ENCODE data around the gene RALGPS1. TPM values are rescaled to one million over a fixed set of nuclear protein-coding genes. Genes with fewer than 3 reads are reported as not detected.

The RALGPS1 gene
- total and polyA plus RNA-seq, 3 experiments from 2014 or later: 1.6 to 3.2 (median 2.4) TPM

DNA sequence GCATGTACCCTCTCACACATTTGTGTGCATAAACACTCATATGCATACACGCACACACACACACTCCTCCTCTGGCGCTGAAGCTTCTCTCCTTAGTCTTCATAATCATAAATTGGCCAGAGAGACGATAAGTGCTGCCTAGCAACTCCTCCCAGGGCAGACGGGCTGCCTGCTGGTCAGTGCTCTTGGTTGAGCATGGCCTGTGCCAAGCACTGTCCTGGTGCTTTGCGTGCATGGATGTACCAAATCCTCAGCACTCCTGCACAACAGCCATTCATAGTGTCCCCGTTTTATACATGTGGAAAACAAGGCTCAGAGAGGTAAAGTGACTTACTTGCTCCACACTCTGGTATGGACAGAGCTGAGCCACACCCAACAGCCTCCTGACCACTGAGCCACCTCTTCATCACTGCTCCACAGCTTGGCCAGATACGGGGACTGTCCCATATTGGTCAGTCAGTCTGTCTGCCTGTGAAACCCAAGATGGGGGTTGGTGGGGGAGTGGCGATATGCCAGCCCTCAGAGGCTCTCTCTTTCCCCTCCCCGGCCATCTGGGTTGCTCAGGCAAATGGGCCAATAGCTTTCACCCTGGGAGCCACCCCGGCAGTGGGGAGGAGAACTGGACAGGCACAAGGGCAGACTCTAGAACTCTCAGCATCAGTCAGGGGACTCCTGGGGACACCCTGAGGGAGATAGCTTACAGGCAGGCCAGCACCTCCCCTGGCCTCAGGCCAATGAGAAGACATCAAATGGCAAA is 285.7 kb downstream of the RALGPS1 start:
- Histone ChIP-seq H3K27ac (ENCODE audit: low read depth, low read length) (no peak overlapping the region), H3K4me1 (ENCODE audit: insufficient read depth, low read length) (peaks cover 12% of the 10 kb centered on the region), H3K27me3 (ENCODE audit: insufficient read depth, low read length, poor library complexity, severe bottlenecking) (no peaks in the 10 kb centered on the region), H3K36me3 (ENCODE audit: insufficient read depth, low read length) (no peaks in the 10 kb centered on the region), H3K9me3 (ENCODE audit: low read length) (no peaks in the 10 kb centered on the region), H3K4me3 (ENCODE audit: low read length) (no peak overlapping the region)
- Mint-ChIP-seq H3K36me3 (peaks cover 0 to 1% (median 0%) of the 10 kb centered on the region in 3 donors), H3K27ac (no peak overlapping the region), H3K27me3 (peaks cover 0 to under 1% of the 10 kb centered on the region in 2 donors), H3K4me1 (peaks cover 0 to 9% (median 7%) of the 10 kb centered on the region in 3 donors), H3K4me3 (no peak overlapping the region), H3K9me3 (no peaks in the 10 kb centered on the region)
- ChIA-PET POLR2A (interaction anchor here (0.6 kb wide), 2 partner anchors 10 to 49 kb away, joined by 3 to 5 read pairs; no protein-coding TSS in a partner anchor), CTCF (interaction anchor here (0.8 to 6.5 kb wide), 8 partner anchors 11 to 261 kb away, joined by 3 to 74 read pairs (median 5); no protein-coding TSS in a partner anchor)
- DNase-seq: peak in 1 of 5 donors; percentile 39

DNA sequence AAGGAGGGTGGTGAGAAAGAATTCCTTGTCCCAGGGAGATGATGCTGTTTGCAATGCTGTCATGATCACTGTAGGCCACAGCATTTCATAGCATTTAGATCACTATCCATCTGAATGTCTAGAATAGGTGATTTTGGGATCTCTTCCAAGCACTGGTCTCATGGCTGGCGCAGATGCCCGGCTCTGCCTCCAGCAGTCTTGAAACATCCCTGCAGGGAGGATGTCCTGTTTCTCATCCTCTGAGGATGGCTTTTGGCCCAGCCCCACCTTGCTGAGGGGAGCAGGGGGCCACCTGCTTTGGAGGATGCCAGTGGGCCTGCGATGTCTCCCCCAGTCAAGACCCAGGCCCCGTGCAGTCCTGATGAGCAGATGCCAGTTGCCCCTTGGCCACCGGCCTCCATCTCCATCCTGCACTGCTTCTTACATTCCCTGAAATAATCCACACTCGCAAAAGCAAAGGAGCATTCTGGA is 286.5 kb downstream of the RALGPS1 start:
- DNase-seq: no peak
- ChIA-PET CTCF (interaction anchor here (1.0 to 6.5 kb wide), 5 partner anchors 10 to 261 kb away, joined by 3 to 74 read pairs (median 5); no protein-coding TSS in a partner anchor), POLR2A (no interaction called here)
- H3K4me1 Mint-ChIP-seq: peaks cover 0 to 9% (median 7%) of the 10 kb centered on the region in 3 donors
- peaks cover 0 to under 1% (median 0%) of the 10 kb centered on the region in 3 donors for H3K36me3 Mint-ChIP-seq
- H3K4me1 ChIP-seq (ENCODE audit: insufficient read depth, low read length): peaks cover 12% of the 10 kb centered on the region
- H3K9me3 ChIP-seq (ENCODE audit: low read length): no peaks in the 10 kb centered on the region
- no peak overlapping the region for H3K4me3 Mint-ChIP-seq
- H3K4me3 ChIP-seq (ENCODE audit: low read length): no peak overlapping the region
- no peaks in the 10 kb centered on the region for H3K36me3 ChIP-seq (ENCODE audit: insufficient read depth, low read length)
- H3K9me3 Mint-ChIP-seq: no peaks in the 10 kb centered on the region
- no peaks in the 10 kb centered on the region for H3K27me3 ChIP-seq (ENCODE audit: insufficient read depth, low read length, poor library complexity, severe bottlenecking)
- no peak overlapping the region for H3K27ac ChIP-seq (ENCODE audit: low read depth, low read length)
- peaks cover 0 to 4% of the 10 kb centered on the region in 2 donors for H3K27me3 Mint-ChIP-seq
- H3K27ac Mint-ChIP-seq: peak overlapping the region in 1 of 8 donors; percentile 16

DNA sequence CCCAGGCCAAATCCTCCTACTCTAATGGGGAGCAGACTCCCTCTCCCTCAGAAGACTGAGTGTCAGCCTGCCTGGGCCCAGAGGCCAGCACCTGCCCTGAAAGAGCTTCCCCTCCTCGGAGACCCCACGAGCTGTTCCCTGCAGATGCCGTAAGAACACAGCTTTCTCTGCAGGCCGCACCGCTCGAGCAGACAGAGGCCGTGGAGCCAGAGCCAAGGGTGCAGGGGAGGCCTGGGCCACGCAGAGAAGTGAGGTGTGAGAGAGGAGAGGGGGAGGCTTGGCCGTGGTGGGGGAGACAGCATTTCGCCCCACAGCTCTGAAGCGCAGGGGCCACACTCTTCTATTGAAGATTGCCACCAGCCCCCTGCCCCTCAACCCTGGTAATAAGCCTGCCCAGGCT is 287.1 kb downstream of the RALGPS1 start:
- no peak overlapping the region for H3K27ac Mint-ChIP-seq
- H3K4me1 Mint-ChIP-seq: peaks cover 0 to 9% (median 7%) of the 10 kb centered on the region in 3 donors
- ChIA-PET CTCF (interaction anchor here (0.8 to 6.5 kb wide), 3 partner anchors 216 to 262 kb away, joined by 3 to 74 read pairs (median 8); no protein-coding TSS in a partner anchor), POLR2A (interaction anchor here (0.6 kb wide), 1 partner anchor 22 kb away, joined by 3 read pairs; no protein-coding TSS in a partner anchor)
- H3K9me3 Mint-ChIP-seq: no peaks in the 10 kb centered on the region
- peaks cover 0 to 4% of the 10 kb centered on the region in 2 donors for H3K27me3 Mint-ChIP-seq
- Histone ChIP-seq H3K27ac (ENCODE audit: low read depth, low read length) (no peak overlapping the region), H3K9me3 (ENCODE audit: low read length) (no peaks in the 10 kb centered on the region), H3K4me1 (ENCODE audit: insufficient read depth, low read length) (peaks cover 12% of the 10 kb centered on the region), H3K4me3 (ENCODE audit: low read length) (no peak overlapping the region), H3K36me3 (ENCODE audit: insufficient read depth, low read length) (no peaks in the 10 kb centered on the region), H3K27me3 (ENCODE audit: insufficient read depth, low read length, poor library complexity, severe bottlenecking) (no peaks in the 10 kb centered on the region)
- H3K36me3 Mint-ChIP-seq: peaks cover 0 to 4% (median 0%) of the 10 kb centered on the region in 3 donors
- H3K4me3 Mint-ChIP-seq: no peak overlapping the region
- DNase-seq: no peak

DNA sequence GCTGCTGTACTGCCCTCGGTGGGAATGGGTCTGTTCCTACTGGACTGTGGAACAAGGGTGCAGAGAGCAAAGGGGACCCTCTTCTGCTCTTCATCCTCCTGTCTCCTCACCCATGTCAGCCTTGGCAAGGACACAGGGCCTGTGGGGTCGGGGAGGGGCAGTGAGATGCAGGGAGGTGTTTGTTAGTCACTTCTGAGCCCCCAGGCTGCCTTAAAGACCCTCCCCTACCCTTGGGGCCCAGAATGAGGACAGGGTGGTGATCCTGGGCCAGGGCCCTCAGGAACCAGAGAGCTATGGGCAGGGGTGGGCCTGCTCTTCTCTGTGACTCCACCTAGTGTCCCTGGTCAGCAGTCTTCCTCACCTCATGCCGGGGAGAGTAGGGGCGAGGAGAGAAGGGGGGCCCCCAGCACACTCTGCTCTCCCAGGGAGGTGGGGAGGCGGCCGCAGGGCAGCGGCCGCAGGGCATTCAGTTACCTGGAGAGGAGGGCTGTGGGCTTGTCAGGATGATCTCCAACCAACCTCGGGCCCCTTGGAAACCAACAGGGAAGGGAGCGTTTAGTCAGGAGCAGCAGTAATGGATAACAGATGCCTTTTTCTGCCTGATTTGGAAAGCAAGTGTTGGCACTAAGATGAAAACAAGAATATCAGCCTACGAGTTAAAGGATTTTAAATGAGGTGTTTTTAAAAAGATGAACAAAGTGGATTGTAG is 288.0 kb downstream of the RALGPS1 start:
- Mint-ChIP-seq H3K4me1 (peaks cover 0 to 9% (median 7%) of the 10 kb centered on the region in 3 donors), H3K9me3 (no peaks in the 10 kb centered on the region), H3K27ac (peak overlapping the region in 1 of 8 donors; percentile 12), H3K36me3 (peaks cover 0 to 4% (median 0%) of the 10 kb centered on the region in 3 donors), H3K4me3 (peak overlapping the region in 1 of 7 donors; percentile 65), H3K27me3 (peaks cover 0 to 4% of the 10 kb centered on the region in 2 donors)
- no peaks in the 10 kb centered on the region for H3K27me3 ChIP-seq (ENCODE audit: insufficient read depth, low read length, poor library complexity, severe bottlenecking)
- no peaks in the 10 kb centered on the region for H3K9me3 ChIP-seq (ENCODE audit: low read length)
- POLR2A ChIA-PET: no interaction called here
- no peak overlapping the region for H3K27ac ChIP-seq (ENCODE audit: low read depth, low read length)
- no peak for DNase-seq
- peaks cover 12% of the 10 kb centered on the region for H3K4me1 ChIP-seq (ENCODE audit: insufficient read depth, low read length)
- CTCF ChIA-PET: interaction anchor here (6.5 kb wide), 1 partner anchor 263 kb away, joined by 74 read pairs; no protein-coding TSS in a partner anchor
- no peak overlapping the region for H3K4me3 ChIP-seq (ENCODE audit: low read length)
- no peaks in the 10 kb centered on the region for H3K36me3 ChIP-seq (ENCODE audit: insufficient read depth, low read length)

DNA sequence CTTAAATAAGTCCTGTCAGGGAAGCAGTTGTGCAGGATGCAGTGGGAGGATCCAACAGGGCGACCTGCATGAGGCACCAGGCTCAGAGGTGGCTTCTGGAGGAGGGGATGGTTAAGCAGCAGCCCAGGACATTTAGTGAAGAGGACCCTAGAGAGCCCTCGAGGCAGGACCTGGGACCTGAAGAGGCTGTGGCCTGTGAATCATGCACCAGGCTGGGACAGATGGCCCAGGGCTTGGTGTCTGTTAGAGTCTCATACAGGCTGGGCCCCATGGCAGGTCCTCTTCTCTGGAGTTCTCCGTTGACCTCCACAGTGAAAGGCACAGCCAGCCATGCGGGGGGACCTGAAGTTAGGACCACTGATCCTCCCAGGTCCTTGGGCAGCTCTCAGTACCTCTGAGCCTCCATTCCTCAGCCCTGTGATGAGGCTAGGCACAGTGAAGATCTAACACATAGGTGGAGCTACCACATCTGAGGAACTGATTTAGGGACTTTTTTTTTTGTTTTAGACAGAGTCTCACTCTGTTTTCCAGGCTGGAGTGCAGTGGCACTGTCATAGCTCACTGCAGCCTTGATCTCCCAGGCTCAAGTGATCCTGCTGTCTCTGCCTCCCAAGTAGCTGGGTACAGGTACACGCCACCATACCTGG is 289.2 kb downstream of the RALGPS1 start:
- Histone ChIP-seq H3K27me3 (ENCODE audit: insufficient read depth, low read length, poor library complexity, severe bottlenecking) (no peaks in the 10 kb centered on the region), H3K4me3 (ENCODE audit: low read length) (no peak overlapping the region), H3K4me1 (ENCODE audit: insufficient read depth, low read length) (peaks cover 12% of the 10 kb centered on the region), H3K36me3 (ENCODE audit: insufficient read depth, low read length) (no peaks in the 10 kb centered on the region), H3K27ac (ENCODE audit: low read depth, low read length) (no peak overlapping the region), H3K9me3 (ENCODE audit: low read length) (no peaks in the 10 kb centered on the region)
- DNase-seq: no peak
- H3K4me3 Mint-ChIP-seq: peak overlapping the region in 1 of 7 donors; percentile 65
- peaks cover 0 to 4% of the 10 kb centered on the region in 2 donors for H3K27me3 Mint-ChIP-seq
- CTCF ChIA-PET: interaction anchor here (0.8 kb wide), 1 partner anchor 263 kb away, joined by 3 read pairs; no protein-coding TSS in a partner anchor
- H3K36me3 Mint-ChIP-seq: peaks cover 0 to 4% (median 0%) of the 10 kb centered on the region in 3 donors
- H3K27ac Mint-ChIP-seq: no peak overlapping the region
- POLR2A ChIA-PET: interaction anchor here (0.6 kb wide), 1 partner anchor 18 kb away, joined by 3 read pairs; no protein-coding TSS in a partner anchor
- H3K9me3 Mint-ChIP-seq: no peaks in the 10 kb centered on the region
- peaks cover 0 to 4% (median 4%) of the 10 kb centered on the region in 3 donors for H3K4me1 Mint-ChIP-seq

DNA sequence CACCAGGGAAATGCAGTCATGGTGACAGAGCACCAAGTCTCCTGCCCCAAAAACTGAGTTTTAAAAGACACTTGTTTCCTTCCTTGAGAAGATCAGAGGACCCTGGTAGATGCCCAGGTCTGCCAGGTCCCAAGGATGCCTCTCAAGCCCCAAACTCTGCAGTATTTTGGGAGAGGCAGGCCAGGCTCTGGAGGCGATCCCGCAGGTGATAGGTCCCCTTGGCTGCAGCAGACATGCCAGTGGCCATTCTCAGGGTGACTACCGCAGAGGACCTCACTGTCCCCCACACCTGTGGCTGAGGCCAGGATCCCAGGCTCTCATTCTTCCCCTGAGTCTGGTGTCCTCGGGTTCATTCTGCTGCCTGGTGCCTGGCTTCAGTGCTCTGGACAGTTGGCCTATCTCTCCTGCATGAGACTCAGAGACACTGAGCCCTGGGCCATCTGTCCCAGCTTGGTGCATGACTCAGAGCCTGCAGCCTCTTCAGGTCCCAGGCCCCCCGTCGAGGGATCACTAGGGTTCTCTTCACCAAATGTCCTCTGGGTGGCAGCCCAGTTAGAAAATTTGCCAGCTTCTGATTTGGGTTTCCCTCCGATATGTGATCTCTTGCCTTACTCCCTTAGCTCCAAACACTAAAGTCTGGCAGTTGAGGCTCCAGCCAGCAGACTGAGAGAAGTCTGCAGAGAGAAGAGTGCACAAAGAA is 290.3 kb downstream of the RALGPS1 start:
- no peaks in the 10 kb centered on the region for H3K9me3 Mint-ChIP-seq
- peaks cover 8% of the 10 kb centered on the region for H3K4me1 ChIP-seq (ENCODE audit: insufficient read depth, low read length)
- no peak overlapping the region for H3K27ac ChIP-seq (ENCODE audit: low read depth, low read length)
- H3K4me1 Mint-ChIP-seq: no peaks in the 10 kb centered on the region
- no peaks in the 10 kb centered on the region for H3K9me3 ChIP-seq (ENCODE audit: low read length)
- peaks cover 0 to 4% of the 10 kb centered on the region in 2 donors for H3K27me3 Mint-ChIP-seq
- no peaks in the 10 kb centered on the region for H3K36me3 ChIP-seq (ENCODE audit: insufficient read depth, low read length)
- H3K36me3 Mint-ChIP-seq: peaks cover 0 to 4% (median 0%) of the 10 kb centered on the region in 3 donors
- H3K4me3 Mint-ChIP-seq: no peak overlapping the region
- H3K27ac Mint-ChIP-seq: peak overlapping the region in 1 of 8 donors; percentile 34
- CTCF ChIA-PET: no interaction called here
- H3K4me3 ChIP-seq (ENCODE audit: low read length): no peak overlapping the region
- DNase-seq: peak in 1 of 5 donors; percentile 39
- no peaks in the 10 kb centered on the region for H3K27me3 ChIP-seq (ENCODE audit: insufficient read depth, low read length, poor library complexity, severe bottlenecking)
- POLR2A ChIA-PET: no interaction called here

DNA sequence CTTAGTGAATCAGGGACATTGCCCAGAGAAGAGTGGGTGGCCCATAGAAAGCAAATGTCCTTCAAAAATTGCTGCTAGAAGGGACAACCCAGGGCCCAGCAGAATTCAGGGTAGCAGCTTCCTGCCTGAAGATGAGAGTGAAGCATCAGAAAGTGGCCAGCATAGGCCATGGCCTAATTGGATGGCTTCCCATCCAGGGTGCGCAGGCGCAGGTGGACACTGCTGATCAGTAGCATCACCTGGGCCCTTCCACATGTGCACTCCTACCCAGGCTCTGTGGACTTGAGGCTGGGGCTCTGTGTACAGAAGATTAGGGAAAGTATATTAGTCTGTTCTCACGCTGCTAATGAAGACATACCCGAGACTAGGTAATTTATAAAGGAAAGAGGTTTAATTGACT is 291.4 kb downstream of the RALGPS1 start:
- Mint-ChIP-seq H3K4me1 (no peaks in the 10 kb centered on the region), H3K36me3 (peaks cover 0 to 4% (median 0%) of the 10 kb centered on the region in 3 donors), H3K27me3 (peaks cover 0 to 4% of the 10 kb centered on the region in 2 donors), H3K27ac (no peak overlapping the region), H3K4me3 (no peak overlapping the region), H3K9me3 (no peaks in the 10 kb centered on the region)
- no peak for DNase-seq
- H3K36me3 ChIP-seq (ENCODE audit: insufficient read depth, low read length): no peaks in the 10 kb centered on the region
- peaks cover 8% of the 10 kb centered on the region for H3K4me1 ChIP-seq (ENCODE audit: insufficient read depth, low read length)
- POLR2A ChIA-PET: no interaction called here
- H3K4me3 ChIP-seq (ENCODE audit: low read length): no peak overlapping the region
- CTCF ChIA-PET: no interaction called here
- no peaks in the 10 kb centered on the region for H3K27me3 ChIP-seq (ENCODE audit: insufficient read depth, low read length, poor library complexity, severe bottlenecking)
- no peaks in the 10 kb centered on the region for H3K9me3 ChIP-seq (ENCODE audit: low read length)
- H3K27ac ChIP-seq (ENCODE audit: low read depth, low read length): no peak overlapping the region

Data from CD8-positive, alpha-beta memory T cell (primary cell).